K562 (cell line): Measurements from ENCODE around the gene ERICH6B.

ENCODE experiments used
- CBX8 ChIP-seq: fragments of 200-600 bp; sonication (generic); IDR thresholded peaks from 2 replicates; pipeline ENCODE4 v1.6.1; 2012; ENCODE audit warnings: borderline replicate concordance, mixed run types, low read depth, mild to moderate bottlenecking, moderate library complexity, mixed read lengths, low read length, control low read depth, inconsistent platforms; ENCODE audit not compliant: poor library complexity, severe bottlenecking; ENCODE audit errors: extremely low read depth
- CHD2 ChIP-seq: IDR thresholded peaks from 2 replicates; pipeline ENCODE4 v1.6.1; 2011; ENCODE audit warnings: low read depth, low read length
- RHOXF2B ChIP-seq: fragments of 250-450 bp; sonication (Bioruptor Pico); conservative IDR thresholded peaks from 2 replicates; pipeline ENCODE4 v1.5.1; 2021
- ZNF165 ChIP-seq: fragments of 250-450 bp; sonication (Bioruptor Pico); IDR thresholded peaks from 2 replicates; pipeline ENCODE4 v1.4.0; 2020; ENCODE audit warnings: borderline replicate concordance
- ZNF512 ChIP-seq: IDR thresholded peaks from 2 replicates; pipeline ENCODE4 v1.6.1; 2016; ENCODE audit warnings: missing genetic modification characterization, missing compliant biosample characterization
- TF ChIP-seq, protein P1 (sequence below): fragments of 450-650 bp; IDR thresholded peaks from 2 replicates; pipeline ENCODE4 v1.6.1; 2017; ENCODE audit warnings: antibody characterized with exemption, mild to moderate bottlenecking

- TF ChIP-seq ZNF512 (tag) (no peak), RHOXF2B (no peak), CBX8 (no peak), CHD2 (no peak), ZNF165 (CRISPR knock-in tag) (no peak)
- TF ChIP-seq, protein P1, sequence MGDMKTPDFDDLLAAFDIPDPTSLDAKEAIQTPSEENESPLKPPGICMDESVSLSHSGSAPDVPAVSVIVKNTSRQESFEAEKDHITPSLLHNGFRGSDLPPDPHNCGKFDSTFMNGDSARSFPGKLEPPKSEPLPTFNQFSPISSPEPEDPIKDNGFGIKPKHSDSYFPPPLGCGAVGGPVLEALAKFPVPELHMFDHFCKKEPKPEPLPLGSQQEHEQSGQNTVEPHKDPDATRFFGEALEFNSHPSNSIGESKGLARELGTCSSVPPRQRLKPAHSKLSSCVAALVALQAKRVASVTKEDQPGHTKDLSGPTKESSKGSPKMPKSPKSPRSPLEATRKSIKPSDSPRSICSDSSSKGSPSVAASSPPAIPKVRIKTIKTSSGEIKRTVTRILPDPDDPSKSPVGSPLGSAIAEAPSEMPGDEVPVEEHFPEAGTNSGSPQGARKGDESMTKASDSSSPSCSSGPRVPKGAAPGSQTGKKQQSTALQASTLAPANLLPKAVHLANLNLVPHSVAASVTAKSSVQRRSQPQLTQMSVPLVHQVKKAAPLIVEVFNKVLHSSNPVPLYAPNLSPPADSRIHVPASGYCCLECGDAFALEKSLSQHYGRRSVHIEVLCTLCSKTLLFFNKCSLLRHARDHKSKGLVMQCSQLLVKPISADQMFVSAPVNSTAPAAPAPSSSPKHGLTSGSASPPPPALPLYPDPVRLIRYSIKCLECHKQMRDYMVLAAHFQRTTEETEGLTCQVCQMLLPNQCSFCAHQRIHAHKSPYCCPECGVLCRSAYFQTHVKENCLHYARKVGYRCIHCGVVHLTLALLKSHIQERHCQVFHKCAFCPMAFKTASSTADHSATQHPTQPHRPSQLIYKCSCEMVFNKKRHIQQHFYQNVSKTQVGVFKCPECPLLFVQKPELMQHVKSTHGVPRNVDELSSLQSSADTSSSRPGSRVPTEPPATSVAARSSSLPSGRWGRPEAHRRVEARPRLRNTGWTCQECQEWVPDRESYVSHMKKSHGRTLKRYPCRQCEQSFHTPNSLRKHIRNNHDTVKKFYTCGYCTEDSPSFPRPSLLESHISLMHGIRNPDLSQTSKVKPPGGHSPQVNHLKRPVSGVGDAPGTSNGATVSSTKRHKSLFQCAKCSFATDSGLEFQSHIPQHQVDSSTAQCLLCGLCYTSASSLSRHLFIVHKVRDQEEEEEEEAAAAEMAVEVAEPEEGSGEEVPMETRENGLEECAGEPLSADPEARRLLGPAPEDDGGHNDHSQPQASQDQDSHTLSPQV: no peak
These were observed 39.1 kb downstream of the ERICH6B start for GRCh38 chr13:45576466-45576865.
